ENCODE data around the gene UST. TPM values are rescaled to one million over a fixed set of nuclear protein-coding genes. Genes with fewer than 3 reads are reported as not detected.

The UST gene
- total RNA-seq, 6 experiments from 2014 or later: 0.44 to 1.9 (median 0.91) TPM

GRCh38 chr6:149084808-149085556 lies 338.2 kb downstream of the UST start:
- no peaks in the 10 kb centered on the region for H3K27me3 ChIP-seq
- H3K4me3 ChIP-seq: no peak overlapping the region
- WGBS (ENCODE audit: insufficient coverage, low coverage, low lambda C conversion rate, missing lambda C conversion rate): 71% methylated on average over 6 of the region's 6 CpGs
- no peaks in the 10 kb centered on the region for H3K4me1 ChIP-seq
- no peaks in the 10 kb centered on the region for H3K9me3 ChIP-seq
- H3K27ac ChIP-seq: no peak overlapping the region
- DNase-seq (no peak), ATAC-seq (no peak)
- intact Hi-C loops (cut with DNase I): loop anchor here in 1 of 2 donors (10.0 kb wide), 1 partner anchor 350 kb away; no protein-coding TSS in a partner anchor
- no peaks in the 10 kb centered on the region for H3K36me3 ChIP-seq
- TF ChIP-seq, protein P1, sequence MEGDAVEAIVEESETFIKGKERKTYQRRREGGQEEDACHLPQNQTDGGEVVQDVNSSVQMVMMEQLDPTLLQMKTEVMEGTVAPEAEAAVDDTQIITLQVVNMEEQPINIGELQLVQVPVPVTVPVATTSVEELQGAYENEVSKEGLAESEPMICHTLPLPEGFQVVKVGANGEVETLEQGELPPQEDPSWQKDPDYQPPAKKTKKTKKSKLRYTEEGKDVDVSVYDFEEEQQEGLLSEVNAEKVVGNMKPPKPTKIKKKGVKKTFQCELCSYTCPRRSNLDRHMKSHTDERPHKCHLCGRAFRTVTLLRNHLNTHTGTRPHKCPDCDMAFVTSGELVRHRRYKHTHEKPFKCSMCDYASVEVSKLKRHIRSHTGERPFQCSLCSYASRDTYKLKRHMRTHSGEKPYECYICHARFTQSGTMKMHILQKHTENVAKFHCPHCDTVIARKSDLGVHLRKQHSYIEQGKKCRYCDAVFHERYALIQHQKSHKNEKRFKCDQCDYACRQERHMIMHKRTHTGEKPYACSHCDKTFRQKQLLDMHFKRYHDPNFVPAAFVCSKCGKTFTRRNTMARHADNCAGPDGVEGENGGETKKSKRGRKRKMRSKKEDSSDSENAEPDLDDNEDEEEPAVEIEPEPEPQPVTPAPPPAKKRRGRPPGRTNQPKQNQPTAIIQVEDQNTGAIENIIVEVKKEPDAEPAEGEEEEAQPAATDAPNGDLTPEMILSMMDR (IDR thresholded peaks at IDR 0.05): no peak
- no peak for TF ChIP-seq POLR2A (IDR thresholded peaks at IDR 0.05)

GRCh38 chr6:149085557-149085938 lies 338.7 kb downstream of the UST start:
- no peaks in the 10 kb centered on the region for H3K27me3 ChIP-seq
- ATAC-seq (no peak), DNase-seq (no peak)
- intact Hi-C loops (cut with DNase I): loop anchor here in 1 of 2 donors (10.0 kb wide), 1 partner anchor 349 kb away; no protein-coding TSS in a partner anchor
- no peaks in the 10 kb centered on the region for H3K4me1 ChIP-seq
- no peak overlapping the region for H3K4me3 ChIP-seq
- no peak overlapping the region for H3K27ac ChIP-seq
- no peaks in the 10 kb centered on the region for H3K36me3 ChIP-seq
- no peaks in the 10 kb centered on the region for H3K9me3 ChIP-seq
- TF ChIP-seq, protein P1 (IDR thresholded peaks at IDR 0.05): no peak
- no peak for TF ChIP-seq POLR2A (IDR thresholded peaks at IDR 0.05)

- Histone ChIP-seq H3K27ac (no peak overlapping the region), H3K27me3 (no peaks in the 10 kb centered on the region), H3K36me3 (no peaks in the 10 kb centered on the region), H3K4me3 (no peak overlapping the region), H3K4me1 (no peaks in the 10 kb centered on the region), H3K9me3 (no peaks in the 10 kb centered on the region)
- WGBS (ENCODE audit: insufficient coverage, low coverage, low lambda C conversion rate, missing lambda C conversion rate): 62% methylated on average over 3 of the region's 3 CpGs
- ATAC-seq (no peak), DNase-seq (no peak)
- no peak for TF ChIP-seq POLR2A (IDR thresholded peaks at IDR 0.05)
- TF ChIP-seq, protein P1 (IDR thresholded peaks at IDR 0.05): no peak
- intact Hi-C loops (cut with DNase I): loop anchor here in 1 of 2 donors (10.0 kb wide), 1 partner anchor 348 kb away; no protein-coding TSS in a partner anchor
These were observed 339.5 kb downstream of the UST start for GRCh38 chr6:149086363-149086762.

GRCh38 chr6:149087898-149088297 lies 341.1 kb downstream of the UST start:
- H3K4me1 ChIP-seq: no peaks in the 10 kb centered on the region
- DNase-seq (no peak), ATAC-seq (no peak)
- 82% methylated on average over 5 of the region's 6 CpGs for whole genome bisulfite sequencing (ENCODE audit: insufficient coverage, low coverage, low lambda C conversion rate, missing lambda C conversion rate)
- H3K4me3 ChIP-seq: no peak overlapping the region
- no peaks in the 10 kb centered on the region for H3K36me3 ChIP-seq
- no peaks in the 10 kb centered on the region for H3K9me3 ChIP-seq
- H3K27me3 ChIP-seq: no peaks in the 10 kb centered on the region
- intact Hi-C loops (cut with DNase I): loop anchor here in 1 of 2 donors (10.0 kb wide), 1 partner anchor 347 kb away; no protein-coding TSS in a partner anchor
- TF ChIP-seq, protein P1 (IDR thresholded peaks at IDR 0.05): no peak
- TF ChIP-seq POLR2A (IDR thresholded peaks at IDR 0.05): no peak
- H3K27ac ChIP-seq: no peak overlapping the region

All from right lobe of liver (tissue), 6 donors.